Endothelial cell of umbilical vein (primary cell): Measurements from ENCODE around the gene SFXN4. TPM values are rescaled to one million over a fixed set of nuclear protein-coding genes. Genes with fewer than 3 reads are reported as not detected.

Source experiments
- BruUV-seq: library from RNA; stranded (reverse); fragments of 400-500 nt; replicated peaks from 2 replicates; lab custom pipeline; 2021; lab: Mats Ljungman, UMichigan
- CTCF ChIA-PET: fragments of 300-600, 350-600 bp; sonication (Branson Sonifier 250); formaldehyde crosslinking; loops from one replicate; lab custom pipeline; 2021; ENCODE audit warnings: antibody characterized with exemption, inconsistent platforms; lab: Charles Lee
- POLR2A ChIA-PET: fragments of 300-600, 350-600 bp; sonication (Branson Sonifier 250); formaldehyde crosslinking; loops from one replicate; lab custom pipeline; 2021; ENCODE audit warnings: antibody characterized with exemption, inconsistent platforms; lab: Charles Lee
- DNase-seq: peaks from one replicate; pipeline ENCODE4 v3.0.0-alpha.2; 2011; ENCODE audit warnings: low read depth, low spot score
- FAIRE-seq: peaks from 2 replicates; lab custom pipeline; 2011; peaks lifted over from hg19 to GRCh38; lab: Jason Lieb, UNC
- H2AFZ ChIP-seq: 2 replicates; pipeline ENCODE4 v1.6.0; 2012; ENCODE audit warnings: low read depth, low read length, control low read depth, inconsistent platforms
- H3K27ac ChIP-seq: 2 replicates; pipeline ENCODE4 v1.5.1; 2011; ENCODE audit warnings: low read depth, mild to moderate bottlenecking, control low read depth, low read length, moderate library complexity; ENCODE audit not compliant: insufficient read depth
- H3K27me3 ChIP-seq, 2 experiments: 2 replicates each; pipeline versions ENCODE4 v1.6.0 to v1.6.1; 2011; ENCODE audit warnings: low read length in 2 of 2, mixed read lengths in 1 of 2; ENCODE audit not compliant: control insufficient read depth in 2 of 2, insufficient read depth in 2 of 2
- H3K36me3 ChIP-seq, 2 experiments: 2 replicates in 1 of 2; 3 replicates in 1 of 2; pipeline ENCODE4 v1.5.1; 2011; ENCODE audit warnings: low read length in 2 of 2, mild to moderate bottlenecking in 1 of 2, moderate library complexity in 1 of 2; ENCODE audit not compliant: control insufficient read depth in 2 of 2, insufficient read depth in 2 of 2; ENCODE audit errors: extremely low read depth in 1 of 2
- H3K4me1 ChIP-seq: 3 replicates; pipeline ENCODE4 v1.5.1; 2011; ENCODE audit warnings: mild to moderate bottlenecking, low read length; ENCODE audit not compliant: control insufficient read depth, insufficient read depth; ENCODE audit errors: extremely low read depth
- H3K4me2 ChIP-seq: 2 replicates; pipeline ENCODE4 v1.6.1; 2011; ENCODE audit warnings: low read length, control low read depth, mixed read lengths; ENCODE audit not compliant: insufficient read depth
- H3K4me3 ChIP-seq, 3 experiments: fragments of 200-600 bp in 1 of 3; sonication (generic), shearing (Covaris generic) in 1 of 3; replicated peaks in 1 of 3; 2 replicates each; pipeline ENCODE4 v1.5.1; 2011 to 2016; ENCODE audit warnings: control low read depth in 3 of 3, low read length in 3 of 3, mild to moderate bottlenecking in 2 of 3, inconsistent platforms in 1 of 3, low read depth in 1 of 3, moderate library complexity in 1 of 3; ENCODE audit not compliant: insufficient read depth in 1 of 3
- H3K79me2 ChIP-seq: 2 replicates; pipeline ENCODE4 v1.6.0; 2012; ENCODE audit warnings: low read length, inconsistent platforms; ENCODE audit not compliant: control insufficient read depth, insufficient read depth
- H3K9ac ChIP-seq: replicated peaks from 2 replicates; pipeline ENCODE3; 2011; ENCODE audit warnings: low read length, control low read depth; ENCODE audit not compliant: insufficient read depth; ENCODE audit errors: extremely low read depth
- H3K9me1 ChIP-seq: replicated peaks from 3 replicates; pipeline ENCODE4 v1.6.0; 2011; ENCODE audit warnings: mild to moderate bottlenecking, low read length; ENCODE audit not compliant: control insufficient read depth, insufficient read depth; ENCODE audit errors: extremely low read depth
- H3K9me3 ChIP-seq: replicated peaks from 2 replicates; pipeline ENCODE4 v1.5.1; 2012; ENCODE audit warnings: low read length, inconsistent platforms; ENCODE audit not compliant: control insufficient read depth, insufficient read depth
- H4K20me1 ChIP-seq: replicated peaks from 2 replicates; pipeline ENCODE3; 2011; ENCODE audit warnings: mild to moderate bottlenecking, low read length; ENCODE audit not compliant: control insufficient read depth, insufficient read depth; ENCODE audit errors: extremely low read depth
- CTCF ChIP-seq, 2 donors: IDR thresholded peaks; 1 replicate in 1 of 2; 2 replicates in 1 of 2; pipeline ENCODE4 v1.5.1; 2011; ENCODE audit warnings: low read length in 2 of 2, mild to moderate bottlenecking in 2 of 2, moderate library complexity in 2 of 2, control low read depth in 1 of 2, inconsistent platforms in 1 of 2, low read depth in 1 of 2; ENCODE audit not compliant: insufficient read depth in 1 of 2; ENCODE audit errors: extremely low read depth in 1 of 2
- EZH2 ChIP-seq: IDR thresholded peaks from 2 replicates; pipeline ENCODE4 v1.6.1; 2012; ENCODE audit warnings: borderline replicate concordance, low read depth, mild to moderate bottlenecking, moderate library complexity, low read length, inconsistent platforms; ENCODE audit not compliant: severe bottlenecking
- FOS ChIP-seq: IDR thresholded peaks from 2 replicates; pipeline ENCODE4 v1.6.1; 2011; ENCODE audit warnings: mild to moderate bottlenecking, low read length, moderate library complexity, borderline replicate concordance; ENCODE audit not compliant: insufficient read depth
- GATA2 ChIP-seq: IDR thresholded peaks from 2 replicates; pipeline ENCODE4 v1.7.0; 2011; ENCODE audit warnings: low read depth, mild to moderate bottlenecking, moderate library complexity, mixed read lengths, low read length; ENCODE audit not compliant: insufficient read length, insufficient read depth
- JUN ChIP-seq: IDR thresholded peaks from 2 replicates; pipeline ENCODE4 v1.6.1; 2011; ENCODE audit warnings: borderline replicate concordance, low read depth; ENCODE audit not compliant: insufficient read length, insufficient read depth
- MAX ChIP-seq: IDR thresholded peaks from 2 replicates; pipeline ENCODE4 v1.6.1; 2011; ENCODE audit not compliant: insufficient read depth, insufficient read length
- MYC ChIP-seq: IDR thresholded peaks from one replicate; pipeline ENCODE4 v1.6.1; 2011; ENCODE audit warnings: mild to moderate bottlenecking, low read depth, low read length
- POLR2A ChIP-seq: IDR thresholded peaks from 2 replicates; pipeline ENCODE4 v1.6.1; 2012; ENCODE audit warnings: low read depth, mild to moderate bottlenecking, control low read depth, low read length
- POLR2AphosphoS5 ChIP-seq: IDR thresholded peaks from 2 replicates; pipeline ENCODE4 v1.6.1; 2012; ENCODE audit warnings: low read depth, mild to moderate bottlenecking, control low read depth, low read length, moderate library complexity; ENCODE audit not compliant: insufficient read depth
- dilution Hi-C: fragments of 300-500 bp; cut with MboI; formaldehyde crosslinking; loops from one replicate; pipeline ENCODE4 v1.15.0; 2019; ENCODE audit warnings: low sequenced_read_pairs; ENCODE audit not compliant: extremely low pct_ligation_motif_present
- intact Hi-C: fragments of 100-400 bp; cut with micrococcal nuclease; formaldehyde crosslinking; loops from one replicate; pipeline ENCODE4 v1.10.0; 2022
- polyA plus RNA-seq, 4 experiments: library from polyadenylated mRNA; depleted of rRNA in 3 of 4; stranded (reverse) in 3 of 4; unstranded in 1 of 4; fragments of >200 nt; gene quantifications; 2 replicates each; pipeline versions ENCODE4 v1.2.1 to v1.2.3, GENCODE V29; 2011 to 2012; ENCODE audit warnings: missing spikeins in 1 of 4
- total RNA-seq: library from RNA; stranded (reverse); gene quantifications from 2 replicates; pipeline ENCODE4 v1.2.3, GENCODE V29; 2021

SFXN4 gene
- total and polyA plus RNA-seq, 2 donors (not counting 3 experiments of a cell fraction or from before 2014, with no cell fraction given) = 11.1 to 14.5 TPM

GRCh38 chr10:119191881-119192280 lies 26.4 kb upstream of the SFXN4 start:
- ChIA-PET POLR2A (interaction anchor here (0.5 kb wide), 1 partner anchor 277 kb away, joined by 4 read pairs; no protein-coding TSS in a partner anchor), CTCF (interaction anchor here (1.6 kb wide), 1 partner anchor 11 kb away, joined by 3 read pairs; no protein-coding TSS in a partner anchor)
- no TSS peak for BruUV-seq
- Histone ChIP-seq H3K4me1 (no peaks in the 10 kb centered on the region), H3K27me3 (peaks cover 0 to 2% of the 10 kb centered on the region in 2 experiments), H4K20me1 (no peaks in the 10 kb centered on the region), H3K4me3 (no peak overlapping the region), H3K9me1 (no peaks in the 10 kb centered on the region), H3K79me2 (no peaks in the 10 kb centered on the region), H3K4me2 (no peak overlapping the region), H3K9ac (no peak overlapping the region), H3K36me3 (no peaks in the 10 kb centered on the region), H3K27ac (no peak overlapping the region), H3K9me3 (no peaks in the 10 kb centered on the region), H2AFZ (no peak overlapping the region)
- dilution Hi-C loops (no loop called here), intact Hi-C loops (no loop called here)
- FAIRE-seq = no peak
- TF ChIP-seq FOS (no peak), MYC (no peak), JUN (no peak), CTCF (IDR thresholded peaks at IDR 0.05; ENCODE audit: extremely low read depth in 1 of 2, insufficient read depth in 1 of 2, low read depth in 1 of 2, low read length in 2 of 2) (no peak), MAX (no peak), EZH2 (no peak), POLR2AphosphoS5 (no peak), GATA2 (no peak), POLR2A (no peak)
- DNase-seq = no peak
